ENCODE measurements around the gene LEAP2. TPM values are rescaled to one million over a fixed set of nuclear protein-coding genes. Genes with fewer than 3 reads are reported as not detected.

The LEAP2 gene
- total and polyA plus RNA-seq, 2 donors (not counting 1 experiment from before 2014, with no cell fraction given), result 0.33 to 0.50 TPM

DNA sequence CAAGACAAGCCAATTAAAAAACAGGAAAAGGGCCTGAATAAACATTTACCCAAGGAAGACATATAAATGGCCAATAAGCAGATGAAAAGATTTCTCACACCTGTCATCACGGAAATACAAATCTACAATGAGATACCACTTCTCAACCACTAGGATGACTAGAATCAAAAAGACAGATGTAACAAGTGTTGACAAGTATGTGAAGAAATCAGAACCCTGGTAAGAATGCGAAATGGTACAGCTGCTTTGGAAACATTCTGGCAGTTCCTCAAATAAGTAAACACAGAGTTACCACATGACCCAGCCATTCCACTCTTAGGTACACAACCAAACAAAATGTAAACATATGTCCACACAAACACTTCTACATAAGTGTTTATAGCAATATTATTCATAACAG is 32.5 kb downstream of the LEAP2 start:
- TF ChIP-seq EZH2 (IDR thresholded peaks at IDR 0.05; ENCODE audit: low read length, missing control alignments), result no peak
- TF ChIP-seq, protein P1, sequence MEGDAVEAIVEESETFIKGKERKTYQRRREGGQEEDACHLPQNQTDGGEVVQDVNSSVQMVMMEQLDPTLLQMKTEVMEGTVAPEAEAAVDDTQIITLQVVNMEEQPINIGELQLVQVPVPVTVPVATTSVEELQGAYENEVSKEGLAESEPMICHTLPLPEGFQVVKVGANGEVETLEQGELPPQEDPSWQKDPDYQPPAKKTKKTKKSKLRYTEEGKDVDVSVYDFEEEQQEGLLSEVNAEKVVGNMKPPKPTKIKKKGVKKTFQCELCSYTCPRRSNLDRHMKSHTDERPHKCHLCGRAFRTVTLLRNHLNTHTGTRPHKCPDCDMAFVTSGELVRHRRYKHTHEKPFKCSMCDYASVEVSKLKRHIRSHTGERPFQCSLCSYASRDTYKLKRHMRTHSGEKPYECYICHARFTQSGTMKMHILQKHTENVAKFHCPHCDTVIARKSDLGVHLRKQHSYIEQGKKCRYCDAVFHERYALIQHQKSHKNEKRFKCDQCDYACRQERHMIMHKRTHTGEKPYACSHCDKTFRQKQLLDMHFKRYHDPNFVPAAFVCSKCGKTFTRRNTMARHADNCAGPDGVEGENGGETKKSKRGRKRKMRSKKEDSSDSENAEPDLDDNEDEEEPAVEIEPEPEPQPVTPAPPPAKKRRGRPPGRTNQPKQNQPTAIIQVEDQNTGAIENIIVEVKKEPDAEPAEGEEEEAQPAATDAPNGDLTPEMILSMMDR (conservative IDR thresholded peaks at IDR 0.05 in 1 of 2, IDR thresholded peaks at IDR 0.05 in 1 of 2; ENCODE audit: low read depth in 1 of 2, low read length in 2 of 2), result no peak
- H3K4me1 ChIP-seq (ENCODE audit: control insufficient read depth, extremely low read depth, insufficient read depth, low read length), result no peaks in the 10 kb centered on the region
- no peak overlapping the region for H3K4me2 ChIP-seq (ENCODE audit: extremely low read depth, insufficient read depth, low read length)
- H3K27me3 ChIP-seq (ENCODE audit: control insufficient read depth, insufficient read depth, low read length), result no peaks in the 10 kb centered on the region
- peak in 1 of 2 donors; percentile 77 for DNase-seq (ENCODE audit: low read depth in 2 of 2)
- H2AFZ ChIP-seq (ENCODE audit: low read length), result no peak overlapping the region
- no peak overlapping the region for H3K4me3 ChIP-seq (replicated peaks in 1 of 4; ENCODE audit: control extremely low read depth in 1 of 4, insufficient read depth in 1 of 4, low read depth in 3 of 4, low read length in 4 of 4)
- H3K79me2 ChIP-seq (ENCODE audit: control insufficient read depth, insufficient read depth, low read length), result peaks cover 25% of the 10 kb centered on the region
- no peak overlapping the region for H3K27ac ChIP-seq (ENCODE audit: insufficient read depth, low read length)
- H3K9ac ChIP-seq (ENCODE audit: insufficient read depth, low read length), result no peak overlapping the region
- no peaks in the 10 kb centered on the region for H4K20me1 ChIP-seq (ENCODE audit: control insufficient read depth, extremely low read depth, insufficient read depth, low read length)
- no peaks in the 10 kb centered on the region for H3K9me3 ChIP-seq (ENCODE audit: control insufficient read depth, insufficient read depth, low read depth, low read length)
- peaks cover 1% of the 10 kb centered on the region for H3K36me3 ChIP-seq (ENCODE audit: control insufficient read depth, insufficient read depth, low read length)

DNA sequence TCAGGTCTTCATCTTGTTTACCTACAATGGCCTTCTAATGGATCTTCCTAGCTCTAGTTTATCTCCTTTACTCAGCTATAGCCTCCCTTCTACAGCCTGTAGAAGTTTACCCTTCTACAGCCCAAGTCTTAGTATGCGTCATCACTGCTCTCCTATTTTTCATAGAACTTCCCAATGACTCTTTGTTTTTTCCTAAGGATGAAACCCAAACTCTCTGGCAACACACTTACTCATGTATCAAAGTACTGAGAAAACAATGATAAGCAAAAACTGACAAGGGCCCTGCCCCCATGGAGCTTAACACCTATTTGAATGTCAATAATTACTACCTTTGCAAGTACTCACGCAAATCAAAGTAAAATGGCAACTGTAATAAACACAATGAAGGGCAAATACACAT is 33.7 kb downstream of the LEAP2 start:
- Histone ChIP-seq H3K79me2 (ENCODE audit: control insufficient read depth, insufficient read depth, low read length) (peaks cover 25% of the 10 kb centered on the region), H3K4me2 (ENCODE audit: extremely low read depth, insufficient read depth, low read length) (no peak overlapping the region), H3K9ac (ENCODE audit: insufficient read depth, low read length) (no peak overlapping the region), H2AFZ (ENCODE audit: low read length) (no peak overlapping the region), H3K27ac (ENCODE audit: insufficient read depth, low read length) (no peak overlapping the region), H3K27me3 (ENCODE audit: control insufficient read depth, insufficient read depth, low read length) (no peaks in the 10 kb centered on the region), H3K4me1 (ENCODE audit: control insufficient read depth, extremely low read depth, insufficient read depth, low read length) (no peaks in the 10 kb centered on the region), H4K20me1 (ENCODE audit: control insufficient read depth, extremely low read depth, insufficient read depth, low read length) (no peaks in the 10 kb centered on the region), H3K9me3 (ENCODE audit: control insufficient read depth, insufficient read depth, low read depth, low read length) (no peaks in the 10 kb centered on the region), H3K36me3 (ENCODE audit: control insufficient read depth, insufficient read depth, low read length) (no peaks in the 10 kb centered on the region), H3K4me3 (replicated peaks in 1 of 4; ENCODE audit: control extremely low read depth in 1 of 4, insufficient read depth in 1 of 4, low read depth in 3 of 4, low read length in 4 of 4) (no peak overlapping the region)
- no peak for DNase-seq (ENCODE audit: low read depth in 2 of 2)
- TF ChIP-seq EZH2 (IDR thresholded peaks at IDR 0.05; ENCODE audit: low read length, missing control alignments), result no peak
- TF ChIP-seq, protein P1 (conservative IDR thresholded peaks at IDR 0.05 in 1 of 2, IDR thresholded peaks at IDR 0.05 in 1 of 2; ENCODE audit: low read depth in 1 of 2, low read length in 2 of 2), result no peak

DNA sequence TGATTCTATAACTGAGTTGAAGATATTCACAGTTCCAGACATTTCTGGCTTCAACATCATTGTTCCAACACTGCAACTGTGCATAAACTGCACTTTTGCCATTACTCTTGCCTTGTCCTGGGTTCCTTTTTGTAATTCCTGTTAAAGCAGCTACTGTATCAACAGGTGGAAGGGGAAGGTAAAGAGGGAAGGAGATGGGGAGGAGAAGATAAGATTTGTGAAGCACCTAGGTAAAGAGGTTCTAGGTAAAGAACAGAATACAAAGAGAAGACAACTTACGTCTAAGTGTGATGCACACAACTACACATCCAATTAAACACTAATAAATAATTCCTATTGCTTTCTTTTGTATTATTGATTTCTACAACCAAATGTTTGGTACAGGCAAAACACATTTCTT is 36.2 kb downstream of the LEAP2 start:
- Histone ChIP-seq H3K27me3 (ENCODE audit: control insufficient read depth, insufficient read depth, low read length) (no peaks in the 10 kb centered on the region), H2AFZ (ENCODE audit: low read length) (no peak overlapping the region), H3K9ac (ENCODE audit: insufficient read depth, low read length) (no peak overlapping the region), H3K9me3 (ENCODE audit: control insufficient read depth, insufficient read depth, low read depth, low read length) (no peaks in the 10 kb centered on the region), H4K20me1 (ENCODE audit: control insufficient read depth, extremely low read depth, insufficient read depth, low read length) (no peaks in the 10 kb centered on the region), H3K27ac (ENCODE audit: insufficient read depth, low read length) (no peak overlapping the region), H3K4me3 (replicated peaks in 1 of 4; ENCODE audit: control extremely low read depth in 1 of 4, insufficient read depth in 1 of 4, low read depth in 3 of 4, low read length in 4 of 4) (no peak overlapping the region), H3K79me2 (ENCODE audit: control insufficient read depth, insufficient read depth, low read length) (peaks cover 26% of the 10 kb centered on the region), H3K4me2 (ENCODE audit: extremely low read depth, insufficient read depth, low read length) (no peak overlapping the region), H3K4me1 (ENCODE audit: control insufficient read depth, extremely low read depth, insufficient read depth, low read length) (no peaks in the 10 kb centered on the region), H3K36me3 (ENCODE audit: control insufficient read depth, insufficient read depth, low read length) (peaks cover 3% of the 10 kb centered on the region)
- TF ChIP-seq EZH2 (IDR thresholded peaks at IDR 0.05; ENCODE audit: low read length, missing control alignments), result no peak
- TF ChIP-seq, protein P1 (conservative IDR thresholded peaks at IDR 0.05 in 1 of 2, IDR thresholded peaks at IDR 0.05 in 1 of 2; ENCODE audit: low read depth in 1 of 2, low read length in 2 of 2), result no peak
- no peak for DNase-seq (ENCODE audit: low read depth in 2 of 2)
